HepG2 (cell line): Measurements from ENCODE around the gene TBCCD1. TPM values are rescaled to one million over a fixed set of nuclear protein-coding genes. Genes with fewer than 3 reads are reported as not detected.

Experiments
- CREB1 ChIP-seq, 2 experiments: fragments of 450-650 bp in 1 of 2; IDR thresholded peaks; 2 replicates each; pipeline ENCODE4 v1.6.1; 2016 to 2017; ENCODE audit warnings: control low read depth in 1 of 2, mild to moderate bottlenecking in 1 of 2, missing compliant biosample characterization in 1 of 2, missing genetic modification characterization in 1 of 2
- ELF1 ChIP-seq: sonication (generic); formaldehyde crosslinking; IDR thresholded peaks from 2 replicates; pipeline ENCODE4 v1.4.0; 2020; ENCODE audit warnings: missing genetic modification reagents
- IRX3 ChIP-seq: sonication (generic); formaldehyde crosslinking; IDR thresholded peaks from 2 replicates; pipeline ENCODE4 v1.8.1; 2023; ENCODE audit warnings: mild to moderate bottlenecking, low read depth, missing genetic modification reagents, borderline replicate concordance
- NCOR1 ChIP-seq: fragments of 200-600 bp; sonication (generic); IDR thresholded peaks from 2 replicates; pipeline ENCODE4 v1.7.0; 2017; ENCODE audit warnings: antibody characterized with exemption, low read length, borderline replicate concordance
- PAX8 ChIP-seq: sonication (generic); formaldehyde crosslinking; IDR thresholded peaks from 2 replicates; pipeline ENCODE4 v1.8.0; 2022; ENCODE audit warnings: mild to moderate bottlenecking, missing genetic modification reagents, borderline replicate concordance
- RXRB ChIP-seq: IDR thresholded peaks from 2 replicates; pipeline ENCODE4 v1.6.1; 2016; ENCODE audit warnings: borderline replicate concordance, missing genetic modification reagents, missing compliant biosample characterization
- SALL1 ChIP-seq: sonication (generic); formaldehyde crosslinking; IDR thresholded peaks from 2 replicates; pipeline ENCODE4 v1.8.0; 2022; ENCODE audit warnings: mild to moderate bottlenecking, missing genetic modification reagents
- ZC3H13 ChIP-seq: sonication (generic); formaldehyde crosslinking; IDR thresholded peaks from 2 replicates; pipeline ENCODE4 v1.8.1; 2023; ENCODE audit warnings: mild to moderate bottlenecking, missing genetic modification reagents, moderate library complexity
- ZNF619 ChIP-seq: sonication (generic); formaldehyde crosslinking; IDR thresholded peaks from 2 replicates; pipeline ENCODE4 v1.4.0; 2020; ENCODE audit warnings: mild to moderate bottlenecking, missing genetic modification reagents
- ZNF737 ChIP-seq: sonication (generic); formaldehyde crosslinking; IDR thresholded peaks from 2 replicates; pipeline ENCODE4 v1.5.0; 2020; ENCODE audit warnings: missing genetic modification reagents, mild to moderate bottlenecking, borderline replicate concordance
- ZNF766 ChIP-seq: sonication (generic); formaldehyde crosslinking; IDR thresholded peaks from 2 replicates; pipeline ENCODE4 v1.5.0; 2020; ENCODE audit warnings: missing genetic modification reagents, borderline replicate concordance
- polyA plus RNA-seq, 8 experiments: library from polyadenylated mRNA; depleted of rRNA in 3 of 8; stranded (reverse) in 7 of 8; unstranded in 1 of 8; fragments of >200 nt; fragmentation: Illumina TruSeq in 4 of 8; extraction: Trizol in 4 of 8; gene quantifications; 2 replicates each; pipeline versions ENCODE4 v1.2.1 to v1.2.3, GENCODE V29; 2011 to 2016; ENCODE audit warnings: low read depth in 4 of 8, missing spikeins in 1 of 8, mixed read lengths in 1 of 8; ENCODE audit not compliant: insufficient read depth in 1 of 8
- total RNA-seq, 5 experiments: library from RNA; depleted of rRNA; stranded (reverse); fragments of >200 nt; fragmentation: Illumina TruSeq; extraction: Trizol; gene quantifications; 2 replicates each; pipeline ENCODE4 v1.2.3, GENCODE V29; 2016; ENCODE audit warnings: low read depth in 1 of 5
- TF ChIP-seq, protein P1 (sequence below): sonication (generic); formaldehyde crosslinking; IDR thresholded peaks from 2 replicates; pipeline ENCODE4 v1.4.0; 2020; ENCODE audit warnings: low read depth, missing genetic modification reagents
- TF ChIP-seq, protein P2 (sequence below): sonication (generic); formaldehyde crosslinking; IDR thresholded peaks from 2 replicates; pipeline ENCODE4 v1.4.0; 2020; ENCODE audit warnings: missing genetic modification reagents
- TF ChIP-seq, protein P3 (sequence below): sonication (generic); formaldehyde crosslinking; conservative IDR thresholded peaks from 2 replicates; pipeline ENCODE4 v1.4.0; 2020; ENCODE audit warnings: missing genetic modification reagents
- TF ChIP-seq, protein P4 (sequence below): IDR thresholded peaks from 2 replicates; pipeline ENCODE4 v1.6.1; 2016; ENCODE audit warnings: mild to moderate bottlenecking
- TF ChIP-seq, protein P5 (sequence below): sonication (generic); formaldehyde crosslinking; conservative IDR thresholded peaks from 2 replicates; pipeline ENCODE4 v1.4.0; 2020; ENCODE audit warnings: mild to moderate bottlenecking, missing genetic modification reagents, moderate library complexity

TBCCD1 gene
- total and polyA plus RNA-seq, 2 of the 13 experiments (the other 11 are each of a cell fraction or from before 2014, with no cell fraction given): 13.6 to 16.2 TPM

DNA sequence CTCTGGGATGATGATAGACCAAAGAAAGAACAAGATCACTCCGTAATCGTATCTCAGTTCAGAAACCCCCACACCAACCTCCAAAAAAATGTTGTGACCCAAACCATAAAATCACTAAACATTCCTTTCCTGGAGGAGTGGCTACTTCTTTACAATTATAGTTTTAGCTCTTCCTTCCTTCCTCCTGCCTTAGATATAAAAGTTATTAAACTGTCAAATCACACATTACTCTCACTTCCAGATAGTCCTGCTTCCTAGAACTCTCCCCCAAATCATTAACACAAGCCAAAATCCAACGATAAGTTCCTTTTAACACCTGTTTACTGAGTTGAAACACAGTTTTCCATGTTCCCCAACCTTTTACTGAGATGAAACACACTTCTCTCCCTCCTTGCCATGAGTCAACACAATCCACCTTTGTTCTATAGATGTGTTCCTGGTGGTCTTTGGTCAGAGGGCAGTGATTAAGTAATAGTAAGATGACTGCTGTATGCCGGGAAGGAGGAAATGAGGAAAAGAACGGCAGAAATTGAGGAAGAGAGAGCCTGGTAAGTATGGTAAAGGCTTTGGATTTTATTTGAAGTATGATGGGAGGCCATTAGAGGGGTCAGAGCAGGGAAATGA is 14.6 kb downstream of the TBCCD1 start (continued):
- TF ChIP-seq PAX8 (CRISPR knock-in tag) (no peak), CREB1 (IDR thresholded peaks at IDR 0.05) (no peak), CREB1 (CRISPR knock-in tag; IDR thresholded peaks at IDR 0.05) (no peak; the same call in 1 of the 2 replicates), ZNF737 (CRISPR knock-in tag) (no peak), SALL1 (no peak), ZC3H13 (no peak), ZNF766 (CRISPR knock-in tag) (no peak), RXRB (CRISPR knock-in tag) (0 out of 2 replicates have a peak, but pooled peaks have one; percentile 30), ELF1 (CRISPR knock-in tag) (0 out of 2 replicates have a peak, but pooled peaks have one; percentile 55), IRX3 (CRISPR knock-in tag) (no peak), ZNF619 (CRISPR knock-in tag) (no peak), NCOR1 (peak; percentile 83; the same call in 1 of the 2 replicates)
- TF ChIP-seq, protein P1, sequence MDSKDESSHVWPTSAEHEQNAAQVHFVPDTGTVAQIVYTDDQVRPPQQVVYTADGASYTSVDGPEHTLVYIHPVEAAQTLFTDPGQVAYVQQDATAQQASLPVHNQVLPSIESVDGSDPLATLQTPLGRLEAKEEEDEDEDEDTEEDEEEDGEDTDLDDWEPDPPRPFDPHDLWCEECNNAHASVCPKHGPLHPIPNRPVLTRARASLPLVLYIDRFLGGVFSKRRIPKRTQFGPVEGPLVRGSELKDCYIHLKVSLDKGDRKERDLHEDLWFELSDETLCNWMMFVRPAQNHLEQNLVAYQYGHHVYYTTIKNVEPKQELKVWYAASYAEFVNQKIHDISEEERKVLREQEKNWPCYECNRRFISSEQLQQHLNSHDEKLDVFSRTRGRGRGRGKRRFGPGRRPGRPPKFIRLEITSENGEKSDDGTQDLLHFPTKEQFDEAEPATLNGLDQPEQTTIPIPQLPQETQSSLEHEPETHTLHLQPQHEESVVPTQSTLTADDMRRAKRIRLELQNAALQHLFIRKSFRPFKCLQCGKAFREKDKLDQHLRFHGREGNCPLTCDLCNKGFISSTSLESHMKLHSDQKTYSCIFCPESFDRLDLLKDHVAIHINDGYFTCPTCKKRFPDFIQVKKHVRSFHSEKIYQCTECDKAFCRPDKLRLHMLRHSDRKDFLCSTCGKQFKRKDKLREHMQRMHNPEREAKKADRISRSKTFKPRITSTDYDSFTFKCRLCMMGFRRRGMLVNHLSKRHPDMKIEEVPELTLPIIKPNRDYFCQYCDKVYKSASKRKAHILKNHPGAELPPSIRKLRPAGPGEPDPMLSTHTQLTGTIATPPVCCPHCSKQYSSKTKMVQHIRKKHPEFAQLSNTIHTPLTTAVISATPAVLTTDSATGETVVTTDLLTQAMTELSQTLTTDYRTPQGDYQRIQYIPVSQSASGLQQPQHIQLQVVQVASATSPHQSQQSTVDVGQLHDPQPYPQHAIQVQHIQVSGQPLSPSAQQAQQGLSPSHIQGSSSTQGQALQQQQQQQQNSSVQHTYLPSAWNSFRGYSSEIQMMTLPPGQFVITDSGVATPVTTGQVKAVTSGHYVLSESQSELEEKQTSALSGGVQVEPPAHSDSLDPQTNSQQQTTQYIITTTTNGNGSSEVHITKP (CRISPR knock-in tag): no peak
- TF ChIP-seq, protein P2, sequence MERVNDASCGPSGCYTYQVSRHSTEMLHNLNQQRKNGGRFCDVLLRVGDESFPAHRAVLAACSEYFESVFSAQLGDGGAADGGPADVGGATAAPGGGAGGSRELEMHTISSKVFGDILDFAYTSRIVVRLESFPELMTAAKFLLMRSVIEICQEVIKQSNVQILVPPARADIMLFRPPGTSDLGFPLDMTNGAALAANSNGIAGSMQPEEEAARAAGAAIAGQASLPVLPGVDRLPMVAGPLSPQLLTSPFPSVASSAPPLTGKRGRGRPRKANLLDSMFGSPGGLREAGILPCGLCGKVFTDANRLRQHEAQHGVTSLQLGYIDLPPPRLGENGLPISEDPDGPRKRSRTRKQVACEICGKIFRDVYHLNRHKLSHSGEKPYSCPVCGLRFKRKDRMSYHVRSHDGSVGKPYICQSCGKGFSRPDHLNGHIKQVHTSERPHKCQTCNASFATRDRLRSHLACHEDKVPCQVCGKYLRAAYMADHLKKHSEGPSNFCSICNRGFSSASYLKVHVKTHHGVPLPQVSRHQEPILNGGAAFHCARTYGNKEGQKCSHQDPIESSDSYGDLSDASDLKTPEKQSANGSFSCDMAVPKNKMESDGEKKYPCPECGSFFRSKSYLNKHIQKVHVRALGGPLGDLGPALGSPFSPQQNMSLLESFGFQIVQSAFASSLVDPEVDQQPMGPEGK (CRISPR knock-in tag): no peak
- TF ChIP-seq, protein P3, sequence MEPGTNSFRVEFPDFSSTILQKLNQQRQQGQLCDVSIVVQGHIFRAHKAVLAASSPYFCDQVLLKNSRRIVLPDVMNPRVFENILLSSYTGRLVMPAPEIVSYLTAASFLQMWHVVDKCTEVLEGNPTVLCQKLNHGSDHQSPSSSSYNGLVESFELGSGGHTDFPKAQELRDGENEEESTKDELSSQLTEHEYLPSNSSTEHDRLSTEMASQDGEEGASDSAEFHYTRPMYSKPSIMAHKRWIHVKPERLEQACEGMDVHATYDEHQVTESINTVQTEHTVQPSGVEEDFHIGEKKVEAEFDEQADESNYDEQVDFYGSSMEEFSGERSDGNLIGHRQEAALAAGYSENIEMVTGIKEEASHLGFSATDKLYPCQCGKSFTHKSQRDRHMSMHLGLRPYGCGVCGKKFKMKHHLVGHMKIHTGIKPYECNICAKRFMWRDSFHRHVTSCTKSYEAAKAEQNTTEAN: no peak
- TF ChIP-seq, protein P4, sequence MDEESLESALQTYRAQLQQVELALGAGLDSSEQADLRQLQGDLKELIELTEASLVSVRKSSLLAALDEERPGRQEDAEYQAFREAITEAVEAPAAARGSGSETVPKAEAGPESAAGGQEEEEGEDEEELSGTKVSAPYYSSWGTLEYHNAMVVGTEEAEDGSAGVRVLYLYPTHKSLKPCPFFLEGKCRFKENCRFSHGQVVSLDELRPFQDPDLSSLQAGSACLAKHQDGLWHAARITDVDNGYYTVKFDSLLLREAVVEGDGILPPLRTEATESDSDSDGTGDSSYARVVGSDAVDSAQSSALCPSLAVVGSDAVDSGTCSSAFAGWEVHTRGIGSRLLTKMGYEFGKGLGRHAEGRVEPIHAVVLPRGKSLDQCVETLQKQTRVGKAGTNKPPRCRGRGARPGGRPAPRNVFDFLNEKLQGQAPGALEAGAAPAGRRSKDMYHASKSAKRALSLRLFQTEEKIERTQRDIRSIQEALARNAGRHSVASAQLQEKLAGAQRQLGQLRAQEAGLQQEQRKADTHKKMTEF (CRISPR knock-in tag): peak; percentile 49; the same call in 1 of the 2 replicates
- TF ChIP-seq, protein P5, sequence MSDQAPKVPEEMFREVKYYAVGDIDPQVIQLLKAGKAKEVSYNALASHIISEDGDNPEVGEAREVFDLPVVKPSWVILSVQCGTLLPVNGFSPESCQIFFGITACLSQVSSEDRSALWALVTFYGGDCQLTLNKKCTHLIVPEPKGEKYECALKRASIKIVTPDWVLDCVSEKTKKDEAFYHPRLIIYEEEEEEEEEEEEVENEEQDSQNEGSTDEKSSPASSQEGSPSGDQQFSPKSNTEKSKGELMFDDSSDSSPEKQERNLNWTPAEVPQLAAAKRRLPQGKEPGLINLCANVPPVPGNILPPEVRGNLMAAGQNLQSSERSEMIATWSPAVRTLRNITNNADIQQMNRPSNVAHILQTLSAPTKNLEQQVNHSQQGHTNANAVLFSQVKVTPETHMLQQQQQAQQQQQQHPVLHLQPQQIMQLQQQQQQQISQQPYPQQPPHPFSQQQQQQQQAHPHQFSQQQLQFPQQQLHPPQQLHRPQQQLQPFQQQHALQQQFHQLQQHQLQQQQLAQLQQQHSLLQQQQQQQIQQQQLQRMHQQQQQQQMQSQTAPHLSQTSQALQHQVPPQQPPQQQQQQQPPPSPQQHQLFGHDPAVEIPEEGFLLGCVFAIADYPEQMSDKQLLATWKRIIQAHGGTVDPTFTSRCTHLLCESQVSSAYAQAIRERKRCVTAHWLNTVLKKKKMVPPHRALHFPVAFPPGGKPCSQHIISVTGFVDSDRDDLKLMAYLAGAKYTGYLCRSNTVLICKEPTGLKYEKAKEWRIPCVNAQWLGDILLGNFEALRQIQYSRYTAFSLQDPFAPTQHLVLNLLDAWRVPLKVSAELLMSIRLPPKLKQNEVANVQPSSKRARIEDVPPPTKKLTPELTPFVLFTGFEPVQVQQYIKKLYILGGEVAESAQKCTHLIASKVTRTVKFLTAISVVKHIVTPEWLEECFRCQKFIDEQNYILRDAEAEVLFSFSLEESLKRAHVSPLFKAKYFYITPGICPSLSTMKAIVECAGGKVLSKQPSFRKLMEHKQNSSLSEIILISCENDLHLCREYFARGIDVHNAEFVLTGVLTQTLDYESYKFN (CRISPR knock-in tag): peak; percentile 62
